SHP77 treated with DMSO at 0.1 percent for 48 hours (cell line): ENCODE measurements around the gene ETV5.
"Not testable (repeated sequence)": the region's sequence is repeated elsewhere in the genome, so short reads cannot be mapped to it uniquely, and the experiment has no call there.

Experiments used
- DNase-seq: peaks from one replicate; lab custom pipeline; 2025; lab: John Stamatoyannopoulos, UW

ETV5 gene

DNA sequence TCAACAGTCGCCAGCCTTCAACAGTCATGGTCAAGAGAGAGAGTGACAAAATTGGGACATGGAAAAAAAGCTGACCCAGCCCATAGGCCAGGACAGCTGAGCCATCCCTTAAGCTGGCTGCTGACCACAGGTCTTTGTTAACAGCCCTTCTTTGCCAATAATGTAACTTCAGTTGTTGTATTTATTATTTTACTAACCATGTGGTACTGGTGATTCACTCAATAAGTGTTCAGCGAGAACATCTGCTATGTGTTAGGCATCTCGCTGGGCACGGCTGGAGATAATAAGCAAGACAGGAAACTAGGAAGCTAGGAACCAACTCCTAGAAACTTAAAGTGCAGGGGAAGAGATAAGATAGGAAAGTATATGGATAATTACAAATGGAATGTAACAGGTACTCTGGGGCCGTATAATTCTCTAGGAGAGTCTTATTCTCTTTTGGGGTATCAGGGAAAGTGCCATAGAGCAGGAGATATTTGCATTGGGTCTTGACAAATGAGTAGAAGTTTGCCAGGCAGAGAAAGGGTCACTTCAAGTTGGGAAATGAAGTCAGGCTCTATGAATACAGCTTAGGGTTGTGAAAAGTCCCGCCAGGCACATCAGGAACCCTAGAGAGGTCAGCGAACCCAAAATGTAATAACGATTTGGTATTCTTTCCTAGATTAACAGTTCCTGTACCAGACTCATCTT, 87.1 kb downstream of the ETV5 start:
- no peak for DNase-seq

DNA sequence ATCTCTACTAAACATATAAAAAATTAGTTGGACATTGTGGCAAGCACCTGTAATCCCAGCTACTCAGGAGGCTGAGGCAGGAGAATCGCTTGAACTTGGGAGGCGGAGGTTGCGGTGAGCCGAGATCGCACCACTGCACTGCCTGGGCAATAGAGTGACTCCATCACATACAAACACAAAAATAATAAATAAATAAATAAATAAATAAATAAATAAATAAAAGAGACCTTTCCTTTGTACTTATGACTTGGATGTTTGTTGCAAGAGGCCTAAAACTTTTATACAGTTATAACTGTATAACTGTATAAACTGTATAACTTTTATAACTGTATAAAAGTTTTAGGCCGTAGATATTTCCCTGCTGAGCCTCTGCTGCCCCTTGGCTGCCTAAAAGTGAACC, 87.6 kb downstream of the ETV5 start:
- not testable (repeated sequence) for DNase-seq

DNA sequence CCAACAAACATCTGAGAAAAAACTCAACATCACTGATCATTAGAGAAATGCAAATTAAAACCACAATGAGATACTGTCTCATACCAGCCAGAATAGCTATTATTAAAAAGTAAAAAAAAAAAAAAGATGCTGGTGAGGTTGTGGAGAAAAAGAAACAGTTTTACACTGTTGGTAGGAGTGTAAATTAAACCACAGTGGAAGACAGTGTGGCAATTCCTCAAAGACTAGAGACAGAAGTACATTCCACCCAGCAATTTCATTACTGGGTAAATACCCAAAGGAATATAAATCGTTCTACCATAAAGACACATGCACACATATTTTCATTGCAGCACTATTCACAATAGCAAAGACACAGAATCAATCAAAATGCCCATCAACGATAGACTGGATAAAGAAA, 89.6 kb downstream of the ETV5 start:
- DNase-seq = not testable (repeated sequence)

DNA sequence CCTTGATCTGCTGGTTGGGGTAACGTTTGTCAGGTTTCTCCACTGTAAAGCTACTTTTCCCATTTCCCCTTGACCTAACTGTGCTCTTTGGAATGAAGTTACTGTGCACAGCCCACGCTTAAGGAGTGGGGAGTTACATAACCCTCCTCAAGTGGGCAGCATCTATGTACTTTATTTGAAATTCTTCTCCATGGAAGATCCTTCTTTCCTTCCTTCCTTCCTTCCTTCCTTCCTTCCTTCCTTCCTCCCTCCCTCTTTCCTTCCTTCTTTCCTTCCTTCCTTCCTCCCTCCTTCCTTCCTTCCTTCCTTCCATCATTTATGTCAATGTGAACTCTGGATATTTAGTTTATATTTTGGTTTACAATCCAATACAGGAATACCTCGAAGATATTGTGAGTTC, 94.0 kb downstream of the ETV5 start:
- no peak for DNase-seq

DNA sequence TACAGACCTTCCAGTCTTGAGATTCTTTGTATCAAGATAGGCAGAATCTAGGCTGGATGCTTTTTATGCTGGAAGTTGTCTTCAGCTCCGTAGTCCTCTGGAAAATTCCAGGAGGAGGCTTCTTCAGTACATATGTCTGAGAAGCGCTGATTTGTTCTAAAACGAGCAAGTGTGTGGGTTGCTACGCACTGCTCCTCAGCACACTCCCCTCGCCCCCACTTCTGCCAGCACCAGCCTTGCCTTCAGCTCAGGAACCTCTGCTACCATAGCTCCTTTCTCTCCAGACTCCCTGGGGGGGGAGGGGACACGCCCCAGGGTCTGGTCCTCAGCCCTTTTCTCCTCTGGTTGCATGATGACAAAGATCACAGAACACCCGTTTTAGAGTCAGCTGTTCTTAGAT, 95.6 kb downstream of the ETV5 start:
- DNase-seq = no peak

DNA sequence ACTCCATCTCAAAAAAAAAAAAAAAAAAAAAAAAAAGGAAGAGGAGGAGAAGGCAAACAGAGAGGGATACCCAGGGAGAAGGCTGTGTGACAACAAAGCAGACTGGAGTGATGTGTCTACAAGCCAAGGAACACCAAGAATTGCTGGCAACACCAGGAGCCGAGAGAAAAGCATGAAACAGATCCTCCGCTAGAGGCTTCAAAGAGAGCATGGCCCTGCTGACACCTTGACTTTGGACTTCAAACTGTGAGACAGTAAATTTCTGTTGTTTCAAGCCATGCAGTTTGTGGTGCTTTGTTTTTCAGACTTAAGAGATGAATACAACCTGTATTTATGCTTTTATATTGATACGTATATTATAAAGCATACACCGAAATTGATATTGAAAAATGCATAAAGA, 96.8 kb downstream of the ETV5 start:
- no peak for DNase-seq

DNA sequence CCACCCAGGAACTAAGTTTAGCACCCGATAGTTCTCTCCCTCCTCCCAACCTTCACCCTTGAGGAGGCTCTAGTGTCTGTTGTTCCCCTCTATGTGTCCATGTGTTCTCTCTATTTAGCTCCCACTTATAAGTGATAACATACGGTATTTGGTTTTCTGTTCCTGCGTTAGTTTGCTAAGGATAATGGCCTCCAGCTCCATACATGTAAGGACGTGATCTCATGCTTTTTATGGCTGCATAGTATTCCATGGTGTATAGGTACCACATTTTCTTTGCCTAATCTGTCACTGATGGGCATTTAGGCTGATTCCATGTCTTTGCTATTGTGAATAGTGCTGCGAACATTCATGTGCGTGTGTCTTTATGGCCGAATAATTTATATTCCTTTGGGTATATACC, 104.2 kb downstream of the ETV5 start:
- no peak for DNase-seq

DNA sequence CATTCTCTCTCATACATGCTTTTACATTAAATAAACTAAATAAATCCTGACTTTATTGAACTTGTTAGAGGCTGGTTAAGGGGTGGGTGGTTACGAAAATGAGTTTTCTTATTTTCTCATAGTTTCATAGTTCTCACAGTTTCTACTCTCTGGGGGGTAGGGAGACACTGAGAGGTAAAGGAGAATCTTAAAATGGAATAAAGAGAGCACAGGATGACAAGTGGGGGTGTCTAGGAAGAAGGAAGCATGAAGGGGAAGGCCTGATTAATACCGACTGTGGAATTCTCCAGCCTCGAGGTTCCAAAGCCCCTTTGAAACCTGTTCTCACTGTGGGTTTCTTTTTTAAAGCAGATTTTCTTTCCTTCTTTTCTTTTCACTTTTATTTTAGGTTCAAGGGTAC, 104.7 kb downstream of the ETV5 start:
- no peak for DNase-seq

DNA sequence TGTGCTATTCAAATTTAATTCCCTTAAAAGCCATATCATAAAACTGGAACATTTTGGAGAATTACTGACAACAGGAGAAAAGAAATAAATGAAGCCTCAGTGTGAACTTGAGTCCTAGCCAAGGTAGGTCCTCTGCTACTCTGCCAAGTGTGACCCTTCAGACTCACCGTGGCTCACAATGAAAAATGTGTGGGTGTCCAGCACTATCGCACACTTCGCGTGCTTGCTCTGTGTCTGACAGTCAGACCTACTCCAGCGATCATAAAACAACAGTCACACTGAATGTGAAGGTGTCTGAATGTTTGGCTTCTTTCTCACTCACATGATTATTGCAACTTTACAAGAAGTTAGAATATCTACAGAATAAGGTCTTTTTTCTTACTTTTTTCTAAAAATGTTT, 105.3 kb downstream of the ETV5 start:
- no peak for DNase-seq

DNA sequence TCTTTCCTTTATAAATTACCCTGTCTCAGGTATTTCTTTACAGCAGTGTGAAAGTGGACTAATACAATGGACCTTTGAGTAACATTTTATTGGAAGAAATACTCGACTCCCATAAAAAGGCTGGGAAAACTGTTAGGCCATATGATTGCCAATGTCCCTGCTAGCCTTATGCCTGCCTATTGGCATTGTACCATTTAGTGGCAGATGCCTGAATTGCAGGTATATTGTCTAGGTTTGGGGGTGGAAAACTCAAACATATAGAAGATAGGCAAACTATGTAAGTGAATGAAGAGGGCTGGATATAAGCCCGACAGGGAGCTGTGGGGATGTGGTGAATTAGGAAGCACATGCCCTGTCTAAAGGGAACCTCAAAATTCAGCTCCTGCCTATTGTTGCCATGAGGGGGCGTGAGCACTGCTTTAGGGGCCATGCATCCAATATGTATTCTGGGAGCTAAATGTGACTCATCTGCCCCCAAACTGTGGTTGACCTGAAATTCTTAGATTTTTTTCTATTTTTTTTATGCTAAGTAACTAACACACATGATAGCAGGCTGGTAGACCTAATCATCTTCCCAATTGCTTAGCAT, 105.9 kb downstream of the ETV5 start:
- DNase-seq = no peak

DNA sequence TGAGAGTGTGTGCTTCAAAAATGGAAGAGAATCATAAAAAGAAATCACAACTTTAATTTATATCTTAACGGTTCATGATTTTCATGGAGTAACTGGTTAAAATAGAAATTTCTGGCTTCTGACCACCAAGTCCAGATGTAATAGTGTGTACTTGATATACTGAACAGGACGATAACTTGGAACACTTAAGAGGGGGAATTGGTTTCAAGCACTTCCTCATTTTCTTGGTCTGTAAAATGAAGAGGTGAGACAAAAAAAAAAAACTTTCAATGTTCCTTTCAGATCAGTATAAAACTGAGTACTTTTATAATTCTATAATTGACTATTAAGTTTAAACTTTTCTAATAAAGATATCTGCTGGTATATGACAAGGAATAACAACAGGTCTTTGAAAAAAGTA, 107.0 kb downstream of the ETV5 start:
- no peak for DNase-seq

DNA sequence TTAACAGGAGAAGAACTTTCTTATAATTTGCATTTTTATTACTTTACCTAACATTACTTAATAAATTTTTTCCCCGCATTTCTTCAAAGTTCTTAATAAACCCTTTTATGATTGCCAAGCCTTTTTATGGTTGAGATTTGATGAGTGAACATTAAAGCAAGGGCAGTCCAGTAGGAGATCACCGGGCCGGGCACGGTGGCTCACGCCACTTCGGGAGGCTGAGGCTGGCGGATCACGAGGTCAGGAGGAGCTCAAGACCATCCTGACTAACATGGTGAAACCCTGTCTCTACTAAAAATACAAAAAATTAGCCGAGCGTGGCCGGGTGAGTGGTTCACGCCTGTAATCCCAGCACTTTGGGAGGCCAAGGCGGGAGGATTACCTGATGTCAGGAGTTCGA, 109.7 kb downstream of the ETV5 start:
- DNase-seq = no peak

DNA sequence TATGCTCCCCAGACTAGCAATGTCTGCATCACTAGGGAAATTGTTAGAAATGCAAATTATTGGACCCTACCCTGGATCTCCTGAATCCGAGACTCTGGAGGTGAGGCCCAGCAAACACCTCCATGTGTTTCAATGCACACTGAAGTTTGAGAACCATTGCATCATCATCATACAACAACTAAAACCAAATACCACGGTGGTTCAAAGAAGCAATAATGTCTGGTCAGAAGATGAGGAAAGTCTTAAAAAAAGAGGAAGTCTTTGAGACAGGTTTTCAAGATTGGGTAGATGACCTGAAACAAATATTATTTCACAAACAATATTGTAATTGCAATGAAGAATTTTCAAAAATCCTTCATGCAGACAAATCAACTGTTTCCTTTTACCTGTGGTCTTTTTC, 110.8 kb downstream of the ETV5 start:
- no peak for DNase-seq

DNA sequence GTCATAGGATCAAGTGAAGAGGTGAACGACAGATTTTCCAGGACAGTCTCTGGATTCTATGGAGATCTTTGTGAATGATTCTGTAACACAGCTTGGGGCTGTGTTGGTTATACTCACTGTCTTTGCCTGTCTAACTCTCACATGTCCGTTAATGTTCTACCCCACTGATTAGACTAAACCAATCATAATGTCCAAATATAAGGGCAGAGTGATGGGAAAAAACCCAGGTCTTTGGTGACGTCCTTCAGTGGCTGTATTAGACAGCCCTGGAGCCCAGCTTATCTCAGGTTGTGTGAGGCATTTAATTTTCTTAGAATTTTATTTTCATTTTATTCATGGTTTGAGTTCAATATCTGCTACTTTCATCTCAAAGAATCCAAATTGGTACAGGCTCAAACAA, 111.8 kb downstream of the ETV5 start:
- DNase-seq = no peak
